Epithelial cell of prostate (primary cell): ENCODE results near the gene WLS.

Source experiments
- DNase-seq: peaks from one replicate; pipeline ENCODE4 v3.0.0-alpha.2; 2011; ENCODE audit warnings: low read depth, low spot score
- H3K27ac ChIP-seq: fragments of 450-650 bp; 2 replicates; pipeline ENCODE4 v1.5.1; 2017; ENCODE audit warnings: mild to moderate bottlenecking

WLS gene

GRCh38 chr1:68204977-68205630 is 27.2 kb downstream of the WLS start:
- no peak for DNase-seq
- H3K27ac ChIP-seq = no peak overlapping the region

GRCh38 chr1:68202239-68202832 is 30.0 kb downstream of the WLS start:
- H3K27ac ChIP-seq = no peak overlapping the region

GRCh38 chr1:68201546-68202238 is 30.6 kb downstream of the WLS start:
- no peak overlapping the region for H3K27ac ChIP-seq
- no peak for DNase-seq

More at GRCh38 chr1:68202239-68202832, 30.0 kb downstream of the WLS start:
- DNase-seq = no peak

GRCh38 chr1:68199603-68200002 is 32.7 kb downstream of the WLS start:
- no peak for DNase-seq
- H3K27ac ChIP-seq = peak overlapping the region; percentile 80

GRCh38 chr1:68198752-68199151 is 33.6 kb downstream of the WLS start:
- H3K27ac ChIP-seq = peak overlapping the region; percentile 80
- DNase-seq = no peak

- H3K27ac ChIP-seq = peak overlapping the region; percentile 80
Measured at GRCh38 chr1:68197891-68198290, 34.4 kb downstream of the WLS start.

GRCh38 chr1:68197461-68197860 is 34.9 kb downstream of the WLS start:
- no peak for DNase-seq
- H3K27ac ChIP-seq = peak overlapping the region; percentile 80

More at GRCh38 chr1:68197891-68198290, 34.4 kb downstream of the WLS start:
- DNase-seq = peak; percentile 90

- DNase-seq = no peak
- H3K27ac ChIP-seq = no peak overlapping the region
Measured at GRCh38 chr1:68196676-68197075, 35.6 kb downstream of the WLS start.

- no peak for DNase-seq
- no peak overlapping the region for H3K27ac ChIP-seq
Measured at GRCh38 chr1:68191717-68192116, 40.6 kb downstream of the WLS start.

GRCh38 chr1:68188644-68189340 is 43.5 kb downstream of the WLS start:
- no peak for DNase-seq
- no peak overlapping the region for H3K27ac ChIP-seq

GRCh38 chr1:68188060-68188538 is 44.2 kb downstream of the WLS start:
- DNase-seq = no peak
- H3K27ac ChIP-seq = no peak overlapping the region

GRCh38 chr1:68185743-68186142 is 46.6 kb downstream of the WLS start:
- no peak for DNase-seq
- H3K27ac ChIP-seq = peak overlapping the region; percentile 11

- no peak overlapping the region for H3K27ac ChIP-seq
- DNase-seq = no peak
Measured at GRCh38 chr1:68183895-68184294, 48.4 kb downstream of the WLS start.

GRCh38 chr1:68181165-68181556 is 51.2 kb downstream of the WLS start:
- no peak for DNase-seq
- H3K27ac ChIP-seq = no peak overlapping the region

GRCh38 chr1:68180441-68181164 is 51.7 kb downstream of the WLS start:
- no peak overlapping the region for H3K27ac ChIP-seq
- DNase-seq = no peak

GRCh38 chr1:68178821-68179490 is 53.4 kb downstream of the WLS start:
- H3K27ac ChIP-seq = peak overlapping the region; percentile 84
- no peak for DNase-seq

- no peak for DNase-seq
- H3K27ac ChIP-seq = peak overlapping the region; percentile 63
Measured at GRCh38 chr1:68175621-68176398, 56.5 kb downstream of the WLS start.

GRCh38 chr1:68174738-68175113 is 57.6 kb downstream of the WLS start:
- no peak for DNase-seq
- peak overlapping the region; percentile 63 for H3K27ac ChIP-seq
